Inflammatory macrophage treated with lipopolysaccharide for 1 hour (primary cell): ENCODE measurements around the gene NDUFS1.
"Not testable (repeated sequence)": the region's sequence is repeated elsewhere in the genome, so short reads cannot be mapped to it uniquely, and the experiment has no call there.

ENCODE experiments used
- DNase-seq, 2 donors: peaks; one replicate each; pipeline ENCODE4 v3.0.0-alpha.2; 2020 to 2022

The NDUFS1 gene

DNA sequence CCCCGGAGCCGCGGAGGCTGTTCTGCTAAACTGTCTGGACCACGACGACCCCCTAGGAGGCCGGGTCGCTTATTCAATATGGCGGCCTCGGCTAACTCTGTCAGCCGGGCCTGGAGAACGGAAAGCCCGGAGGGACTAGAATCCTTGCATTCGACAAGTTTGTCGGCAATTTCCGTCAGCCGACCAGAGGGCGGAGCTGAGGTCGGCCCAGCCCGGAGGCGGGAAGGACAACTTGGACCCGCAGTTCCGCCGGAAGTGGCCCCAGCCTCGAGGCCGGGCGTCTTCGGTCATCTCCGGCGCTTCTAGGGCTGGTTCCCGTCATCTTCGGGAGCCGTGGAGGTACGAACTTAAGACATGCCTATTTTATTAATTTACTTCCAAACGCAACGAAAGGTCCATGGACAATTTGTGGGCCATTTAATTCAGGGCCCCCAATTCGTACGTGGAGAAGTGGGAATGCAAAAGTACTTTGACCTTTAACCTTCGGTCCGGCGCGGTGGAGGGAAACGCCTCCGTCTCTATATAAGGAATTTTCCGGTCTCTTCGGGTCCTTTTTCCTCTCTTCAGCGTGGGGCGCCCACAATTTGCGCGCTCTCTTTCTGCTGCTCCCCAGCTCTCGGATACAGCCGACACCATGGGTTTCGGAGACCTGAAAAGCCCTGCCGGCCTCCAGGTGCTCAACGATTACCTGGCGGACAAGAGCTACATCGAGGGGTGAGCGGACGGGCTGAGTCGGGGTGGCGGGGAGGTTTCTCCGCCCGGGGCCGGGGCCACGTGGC, at the start of gene NDUFS1, which contains the start of gene EEF1B2:
NDUFS1 (minus strand) TSS at position 99 of the 779 bp plus-strand sequence. CDS start 5,766 bp downstream, outside the sequence.
EEF1B2 (plus strand) TSS at position 550 of the 779 bp plus-strand sequence; CDS start at position 635, 85 bp downstream.
- peak; percentile 97 to 99 for DNase-seq

DNA sequence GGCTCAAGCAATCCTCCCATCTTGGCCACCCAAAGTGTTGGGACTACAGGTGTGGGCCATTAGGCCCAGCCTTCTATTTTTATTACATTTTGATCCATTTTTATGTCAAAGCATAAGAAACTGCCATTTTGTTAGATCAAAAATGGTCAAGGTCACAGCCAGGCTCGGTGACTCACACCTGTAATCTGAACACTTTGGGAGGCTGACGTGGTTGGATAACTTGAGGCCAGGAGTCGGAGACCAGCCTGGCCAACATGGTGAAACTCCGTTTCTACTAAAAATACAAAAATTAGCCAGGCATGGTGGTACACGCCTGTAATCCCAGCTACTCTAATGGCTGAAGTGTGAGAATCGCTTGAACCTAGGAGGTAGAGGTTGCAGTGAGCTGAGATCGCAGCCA, 49.7 kb upstream of the NDUFS1 start:
- DNase-seq = no peak

DNA sequence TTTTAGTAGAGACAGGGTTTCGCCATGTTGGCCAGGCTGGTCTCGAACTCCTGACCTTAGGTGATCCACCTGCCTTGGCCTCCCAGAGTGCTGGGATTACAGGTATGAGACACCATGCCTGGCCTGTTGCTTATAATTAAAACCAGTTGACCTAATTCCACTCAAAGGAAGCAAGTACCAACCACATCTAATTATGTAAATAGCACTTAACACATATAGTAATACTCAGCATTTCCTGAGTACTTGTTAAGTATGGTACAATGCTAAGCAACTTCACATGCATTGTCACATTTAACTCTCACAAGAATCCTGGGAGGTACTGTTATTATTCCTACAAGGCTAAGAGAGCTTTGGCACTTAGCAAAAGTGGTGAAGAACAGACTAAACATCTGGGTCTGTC, 48.1 kb upstream of the NDUFS1 start:
- DNase-seq = not testable (repeated sequence)

DNA sequence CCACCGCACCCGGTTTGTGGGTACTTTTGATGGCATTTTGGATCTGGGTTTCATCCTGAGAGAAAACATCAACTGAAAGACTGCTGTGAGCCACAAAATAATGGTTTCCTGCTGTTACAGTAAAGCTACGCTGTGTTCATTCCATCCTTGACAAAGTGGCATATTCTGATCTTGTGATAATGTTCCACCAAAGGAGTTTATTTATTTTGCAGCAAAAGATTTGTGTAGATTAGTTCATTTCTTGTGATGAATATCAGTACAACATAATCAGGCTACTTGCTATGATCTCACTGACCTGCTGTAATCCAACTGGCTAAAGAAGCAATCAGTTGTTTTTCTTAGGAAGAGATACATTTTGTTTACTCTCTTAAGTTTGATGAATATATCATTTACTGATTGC, 45.5 kb upstream of the NDUFS1 start:
- no peak for DNase-seq

DNA sequence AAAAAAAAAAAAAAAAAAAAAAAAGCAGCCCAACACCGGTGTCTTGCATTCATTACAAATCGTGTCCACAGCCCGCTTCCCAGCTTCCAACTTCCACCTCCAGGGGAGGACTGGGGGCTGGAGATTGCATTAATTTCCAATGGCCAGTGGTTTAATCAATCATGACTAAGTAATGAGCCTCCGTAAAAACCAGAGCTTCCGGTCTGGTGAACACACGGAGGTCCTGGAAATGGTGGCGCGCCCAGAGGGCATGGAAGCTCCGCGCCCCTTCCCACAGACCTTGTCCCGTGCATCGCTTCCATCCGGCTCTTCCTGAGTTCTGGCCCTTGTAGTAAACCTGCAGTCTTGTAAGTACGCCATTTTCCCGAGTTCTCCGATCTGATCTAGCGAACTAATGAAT, 44.1 kb upstream of the NDUFS1 start:
- DNase-seq = no peak

DNA sequence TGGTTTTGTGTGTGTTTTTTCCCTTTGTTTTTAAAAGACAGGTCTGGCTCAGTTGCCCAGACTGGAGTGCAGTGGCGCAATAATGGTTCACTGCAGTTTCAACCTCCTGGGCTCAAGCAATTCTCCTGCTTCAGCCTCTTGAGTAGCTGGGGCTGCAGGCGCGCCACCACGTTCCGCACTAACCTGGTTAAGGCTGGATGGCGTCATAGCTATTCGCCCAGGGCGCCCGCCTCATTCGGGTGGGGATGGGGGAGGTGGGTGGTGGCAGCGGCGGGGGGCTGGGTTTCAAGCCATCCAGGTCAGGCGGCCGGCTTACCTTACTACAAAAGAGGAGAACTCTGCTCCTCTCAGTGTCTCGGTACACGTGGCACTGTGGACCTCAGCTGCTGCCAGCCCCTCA, 43.2 kb upstream of the NDUFS1 start:
- no peak for DNase-seq

- DNase-seq = no peak
Measured at GRCh38 chr2:206201075-206201848, 42.0 kb upstream of the NDUFS1 start.

GRCh38 chr2:206198677-206199076, 39.4 kb upstream of the NDUFS1 start:
- DNase-seq = no peak

- DNase-seq = peak; percentile 29 to 47
Measured at GRCh38 chr2:206193671-206194357, 34.6 kb upstream of the NDUFS1 start.

GRCh38 chr2:206192157-206192556, 32.9 kb upstream of the NDUFS1 start:
- DNase-seq = no peak

GRCh38 chr2:206190689-206191088, 31.4 kb upstream of the NDUFS1 start:
- no peak for DNase-seq

GRCh38 chr2:206190111-206190510, 30.9 kb upstream of the NDUFS1 start:
- no peak for DNase-seq

- no peak for DNase-seq
Measured at GRCh38 chr2:206189691-206190090, 30.4 kb upstream of the NDUFS1 start.

- not testable (repeated sequence) for DNase-seq
Measured at GRCh38 chr2:206181526-206181925, 22.3 kb upstream of the NDUFS1 start.

DNA sequence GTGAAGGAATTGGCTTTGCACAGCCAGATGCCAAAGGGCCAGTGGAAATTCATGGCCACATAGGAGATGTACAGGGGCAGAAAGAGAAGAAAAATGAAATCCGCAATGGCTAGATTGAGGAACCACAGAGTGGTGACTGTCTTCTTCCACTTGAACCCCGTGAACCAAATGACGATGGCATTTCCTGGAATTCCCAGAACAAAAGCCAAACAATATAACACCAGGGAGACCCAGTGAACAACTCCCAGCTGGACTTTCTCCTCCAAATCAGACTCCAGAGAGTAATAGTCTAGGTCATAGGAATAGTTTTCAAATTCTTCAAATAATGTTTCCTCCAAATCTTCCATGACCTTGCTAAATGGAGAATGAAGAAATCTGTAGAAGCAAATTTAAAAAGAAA, 17.7 kb upstream of the NDUFS1 start:
- DNase-seq = no peak

DNA sequence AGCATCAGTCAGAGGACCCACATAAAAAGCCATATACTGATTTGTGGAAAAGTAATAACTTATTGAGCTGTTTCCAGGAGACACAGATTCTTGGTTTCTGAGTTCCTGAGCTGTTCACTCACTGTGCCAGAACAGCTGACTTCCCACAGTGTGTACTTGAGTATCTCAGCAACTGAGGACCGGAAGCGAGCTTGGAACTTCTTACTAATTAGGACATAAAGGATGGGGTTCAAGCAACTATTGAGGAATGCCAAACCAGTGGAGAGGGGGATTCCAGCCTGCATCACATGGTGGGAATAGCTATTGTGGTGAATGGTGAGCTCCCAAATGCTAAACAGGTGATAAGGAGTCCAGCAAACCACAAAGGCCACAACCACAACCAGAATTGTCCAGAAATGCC, 16.9 kb upstream of the NDUFS1 start:
- no peak for DNase-seq

- no peak for DNase-seq
Measured at GRCh38 chr2:206173147-206173546, 13.9 kb upstream of the NDUFS1 start.

GRCh38 chr2:206171624-206172397, 12.6 kb upstream of the NDUFS1 start:
- DNase-seq = not testable (repeated sequence)

- not testable (repeated sequence) for DNase-seq
Measured at GRCh38 chr2:206168230-206168629, 9.0 kb upstream of the NDUFS1 start.

DNA sequence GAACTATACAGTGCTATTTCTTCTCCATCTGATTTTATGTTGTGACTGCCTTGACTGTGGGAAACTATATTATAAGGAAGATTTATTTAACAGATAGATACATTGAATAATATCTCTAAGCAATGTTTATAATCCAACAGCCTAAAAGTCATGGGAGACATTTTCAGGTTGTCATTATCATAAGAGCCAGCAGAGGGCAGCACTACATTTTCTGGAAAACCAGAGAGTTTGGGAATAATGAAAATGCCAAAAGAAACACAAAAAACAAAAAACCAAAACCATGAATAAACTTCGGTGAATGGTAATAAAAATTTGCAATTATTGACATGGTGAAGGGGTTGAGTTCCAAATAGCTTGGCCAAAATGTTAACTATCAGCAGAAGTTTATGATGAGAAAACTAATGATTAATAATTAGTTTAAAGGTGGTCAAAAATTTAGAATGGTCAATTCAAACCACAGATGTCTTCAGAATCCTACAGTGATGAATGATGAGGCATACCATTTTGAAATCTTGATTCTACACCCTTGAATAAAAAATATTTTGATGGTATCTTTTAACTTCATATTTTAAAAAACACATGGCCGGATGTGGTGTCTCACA, 5.1 kb upstream of the NDUFS1 start:
- DNase-seq = peak in 1 of 2 donors; percentile 74

DNA sequence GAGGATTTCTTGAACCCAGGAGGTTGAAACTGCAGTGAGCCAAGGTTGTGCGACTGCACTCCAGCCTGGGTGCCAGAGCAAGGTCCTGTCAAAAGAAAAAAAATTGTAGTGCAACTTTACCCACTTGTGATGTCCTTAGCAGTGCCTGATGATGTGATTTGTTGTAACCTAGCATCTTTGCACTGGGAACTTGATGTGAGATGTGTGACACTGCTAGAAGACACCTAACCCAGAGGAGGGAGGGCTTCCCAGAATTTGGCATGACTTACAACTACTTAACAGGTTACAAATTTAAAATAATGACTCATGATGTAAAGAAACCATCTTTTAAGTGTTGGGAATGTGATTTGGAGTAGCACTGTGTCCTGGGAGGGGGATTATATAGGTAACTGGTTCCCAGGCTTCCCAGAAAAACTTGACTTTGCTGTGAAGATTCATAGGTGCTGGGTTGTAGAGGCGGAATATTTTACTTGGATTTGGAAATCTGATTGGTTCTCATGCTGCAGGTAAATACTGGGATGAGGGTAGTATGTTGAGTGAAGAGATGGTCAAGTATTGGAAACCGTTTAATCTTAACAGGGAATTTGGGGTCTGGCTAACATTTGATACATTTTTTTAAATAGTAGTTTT, 4.1 kb upstream of the NDUFS1 start:
- no peak for DNase-seq

DNA sequence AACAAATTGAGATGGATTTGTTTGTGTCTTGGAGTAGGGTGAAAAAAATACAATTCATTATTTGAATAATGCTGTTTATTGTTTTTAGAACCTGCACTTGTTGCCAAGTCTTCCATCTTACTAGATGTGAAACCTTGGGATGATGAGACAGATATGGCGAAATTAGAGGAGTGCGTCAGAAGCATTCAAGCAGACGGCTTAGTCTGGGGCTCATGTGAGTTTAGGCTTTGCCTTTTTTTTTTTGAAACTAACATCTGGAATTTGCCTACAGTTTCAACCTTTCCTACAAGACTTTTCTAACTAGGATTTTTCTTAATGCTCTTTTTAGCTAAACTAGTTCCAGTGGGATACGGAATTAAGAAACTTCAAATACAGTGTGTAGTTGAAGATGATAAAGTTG, 3.2 kb upstream of the NDUFS1 start:
- DNase-seq = not testable (repeated sequence)
